ENCODE results near the gene HNRNPUL2. TPM values are rescaled to one million over a fixed set of nuclear protein-coding genes. Genes with fewer than 3 reads are reported as not detected.
A peak's percentile ranks its signal among the peaks of the same experiment; 100 is the strongest.

Gene HNRNPUL2
- total RNA-seq, 4 donors from 2014 or later: 24.2 to 43.7 (median 31.0) TPM

GRCh38 chr11:62726156-62726914, 922 bp downstream of the HNRNPUL2 start:
- Histone ChIP-seq H3K36me3 (peaks cover 10 to 38% of the 10 kb centered on the region in 2 donors), H3K4me1 (peaks cover 0 to 70% (median 19%) of the 10 kb centered on the region in 3 donors), H3K4me3 (peak overlapping the region; percentile 77 to 98), H3K9me3 (no peaks in the 10 kb centered on the region), H3K27me3 (no peaks in the 10 kb centered on the region), H3K27ac (peak overlapping the region; percentile 64 to 98 (median 96))
- WGBS, 2 donors (ENCODE audit: low coverage in 1 of 2): 2 to 3% methylated on average over 9 to 24 of the region's 51 CpGs
- TF ChIP-seq POLR2AphosphoS5 (IDR thresholded peaks at IDR 0.05) (no peak), EP300 (IDR thresholded peaks at IDR 0.05) (no peak), CTCF (IDR thresholded peaks at IDR 0.05) (no peak), POLR2A (IDR thresholded peaks at IDR 0.05) (no peak)
- no peak for ATAC-seq

DNA sequence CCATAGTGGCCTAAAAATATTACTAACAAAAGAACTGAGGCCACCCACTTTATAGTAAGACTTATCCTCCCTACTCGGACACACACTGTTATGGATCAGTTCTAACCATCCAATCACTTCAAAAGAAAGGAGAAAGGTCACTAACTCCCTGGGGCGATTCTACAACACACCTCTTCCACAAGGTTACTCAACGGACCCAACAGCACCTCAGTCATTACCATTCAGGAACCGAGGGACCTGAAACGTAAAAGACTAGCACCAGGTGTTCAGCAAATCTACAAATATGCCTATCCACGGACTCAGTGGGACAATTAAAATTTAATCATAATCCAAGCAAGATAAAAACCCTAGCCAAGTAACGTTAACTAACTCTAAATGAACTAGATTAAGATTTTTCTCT, 1.6 kb downstream of the HNRNPUL2 start:
- Histone ChIP-seq H3K4me1 (peaks cover 0 to 63% (median 19%) of the 10 kb centered on the region in 3 donors), H3K27ac (peak overlapping the region; percentile 11 to 98 (median 96)), H3K9me3 (no peaks in the 10 kb centered on the region), H3K27me3 (no peaks in the 10 kb centered on the region), H3K36me3 (peaks cover 14 to 38% of the 10 kb centered on the region in 2 donors), H3K4me3 (peak overlapping the region; percentile 77 to 98)
- TF ChIP-seq POLR2AphosphoS5 (IDR thresholded peaks at IDR 0.05) (no peak), POLR2A (IDR thresholded peaks at IDR 0.05) (no peak), CTCF (IDR thresholded peaks at IDR 0.05) (no peak), EP300 (IDR thresholded peaks at IDR 0.05) (no peak)
- no peak for ATAC-seq
- 0% methylated on average over 6 to 7 of the region's 7 CpGs for WGBS, 2 donors (ENCODE audit: low coverage in 1 of 2)

GRCh38 chr11:62724171-62724570, 3.1 kb downstream of the HNRNPUL2 start:
- Histone ChIP-seq H3K36me3 (peaks cover 23 to 50% of the 10 kb centered on the region in 2 donors), H3K27ac (peak overlapping the region in 3 of 4 donors; percentile 47 to 96 (median 96)), H3K4me1 (peaks cover 0 to 54% (median 12%) of the 10 kb centered on the region in 3 donors), H3K9me3 (no peaks in the 10 kb centered on the region), H3K4me3 (peak overlapping the region in 1 of 2 donors; percentile 98), H3K27me3 (no peaks in the 10 kb centered on the region)
- TF ChIP-seq EP300 (IDR thresholded peaks at IDR 0.05) (no peak), POLR2AphosphoS5 (IDR thresholded peaks at IDR 0.05) (no peak), CTCF (IDR thresholded peaks at IDR 0.05) (no peak), POLR2A (IDR thresholded peaks at IDR 0.05) (no peak)
- 26 to 43% methylated on average over 8 of the region's 8 CpGs for WGBS, 2 donors (ENCODE audit: low coverage in 1 of 2)
- ATAC-seq: no peak

DNA sequence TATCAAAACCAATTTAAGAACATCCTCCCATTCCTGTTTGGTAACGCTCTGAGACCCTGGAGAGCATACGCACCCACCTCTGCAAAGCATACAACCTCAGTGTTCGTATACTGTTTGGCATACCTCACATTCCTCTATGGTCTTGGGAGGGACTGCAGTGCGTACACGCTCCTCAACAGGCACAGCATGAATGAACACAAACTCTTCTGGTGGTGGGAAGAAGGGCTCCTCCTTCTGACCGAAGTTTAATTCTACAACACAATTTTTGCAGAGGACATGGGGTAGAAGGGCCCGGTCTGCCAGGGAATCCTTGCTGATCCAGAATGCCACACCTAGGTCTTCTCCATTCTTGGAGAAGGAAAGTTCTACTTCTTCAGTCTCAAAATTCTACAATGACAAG, 5.3 kb downstream of the HNRNPUL2 start:
- peak overlapping the region in 2 of 4 donors; percentile 18 to 52 for H3K27ac ChIP-seq
- no peak for TF ChIP-seq EP300 (IDR thresholded peaks at IDR 0.05)
- no peak for TF ChIP-seq POLR2A (IDR thresholded peaks at IDR 0.05)
- TF ChIP-seq POLR2AphosphoS5 (IDR thresholded peaks at IDR 0.05): no peak
- TF ChIP-seq CTCF (IDR thresholded peaks at IDR 0.05): no peak
- peaks cover 0 to 64% (median 12%) of the 10 kb centered on the region in 3 donors for H3K4me1 ChIP-seq
- H3K36me3 ChIP-seq: peaks cover 29 to 72% of the 10 kb centered on the region in 2 donors
- H3K9me3 ChIP-seq: no peaks in the 10 kb centered on the region
- ATAC-seq: no peak
- WGBS, 2 donors (ENCODE audit: low coverage in 1 of 2): 64% methylated on average over 3 to 4 of the region's 7 CpGs
- no peaks in the 10 kb centered on the region for H3K27me3 ChIP-seq
- no peak overlapping the region for H3K4me3 ChIP-seq

All from gastroesophageal sphincter (tissue), 4 donors.